Activated CD4-positive, alpha-beta T cell treated with anti-CD3 and anti-CD28 coated beads for 36 hours (primary cell): ENCODE results near the gene LCMT1. TPM values are rescaled to one million over a fixed set of nuclear protein-coding genes. Genes with fewer than 3 reads are reported as not detected.
"Not testable (repeated sequence)": the region's sequence is repeated elsewhere in the genome, so short reads cannot be mapped to it uniquely, and the experiment has no call there.

Source experiments
- ATAC-seq: fragments of 200-7000 bp; cut with Tn5 transposase; one replicate; pipeline ENCODE4 v1.10.0; 2021; ENCODE audit warnings: mild to moderate bottlenecking, moderate library complexity
- CTCF ChIA-PET: fragments of 350-600 bp; sonication (Branson Sonifier 250); formaldehyde crosslinking; loops from one replicate; lab custom pipeline; 2021; ENCODE audit warnings: antibody characterized with exemption; lab: Charles Lee
- POLR2A ChIA-PET: fragments of 350-600 bp; sonication (Branson Sonifier 250); formaldehyde crosslinking; loops from one replicate; lab custom pipeline; 2021; ENCODE audit warnings: antibody characterized with exemption, inconsistent platforms; lab: Charles Lee
- DNase-seq: peaks from one replicate; pipeline ENCODE4 v3.0.0-alpha.2; 2020
- H3K27ac Mint-ChIP-seq: one replicate; pipeline ENCODE4 v1.8.0; 2021; ENCODE audit warnings: mixed read lengths
- H3K27me3 Mint-ChIP-seq: one replicate; pipeline ENCODE4 v1.8.0; 2021; ENCODE audit warnings: mixed read lengths
- H3K36me3 Mint-ChIP-seq: one replicate; pipeline ENCODE4 v1.8.0; 2021; ENCODE audit warnings: low read depth, mixed read lengths
- H3K4me1 Mint-ChIP-seq: one replicate; pipeline ENCODE4 v1.8.0; 2021; ENCODE audit warnings: mixed read lengths
- H3K4me3 Mint-ChIP-seq: one replicate; pipeline ENCODE4 v1.8.0; 2021; ENCODE audit warnings: mild to moderate bottlenecking, moderate library complexity, mixed read lengths
- H3K9me3 Mint-ChIP-seq: one replicate; pipeline ENCODE4 v1.8.0; 2021; ENCODE audit warnings: low read depth, mixed read lengths
- intact Hi-C, 2 experiments: fragments of 100-400 bp; cut with DNase I in 1 of 2; cut with micrococcal nuclease in 1 of 2; formaldehyde crosslinking; loops; one replicate each; pipeline versions ENCODE4 v1.14.2 to v1.15.1; 2022 to 2024; cut with DNase I, micrococcal nuclease
- total RNA-seq, 2 experiments: library from RNA; stranded (reverse); gene quantifications; one replicate each; pipeline ENCODE4 v1.2.3, GENCODE V29; 2021

Gene LCMT1
- total RNA-seq, 2 experiments from 2014 or later = 33.3 to 36.2 TPM

GRCh38 chr16:25121824-25122600 lies 10.5 kb downstream of the LCMT1 start:
- no peak for DNase-seq
- peaks cover 40% of the 10 kb centered on the region for H3K4me1 Mint-ChIP-seq
- no peaks in the 10 kb centered on the region for H3K27me3 Mint-ChIP-seq
- no peak overlapping the region for H3K27ac Mint-ChIP-seq
- intact Hi-C loops = no loop called here
- no peaks in the 10 kb centered on the region for H3K9me3 Mint-ChIP-seq
- no peaks in the 10 kb centered on the region for H3K36me3 Mint-ChIP-seq
- ATAC-seq = no peak
- ChIA-PET POLR2A (no interaction called here), CTCF (interaction anchor here (1.2 kb wide), 1 partner anchor 232 kb away, joined by 3 read pairs; no protein-coding TSS in a partner anchor)
- no peak overlapping the region for H3K4me3 Mint-ChIP-seq

GRCh38 chr16:25124503-25124902 lies 13.0 kb downstream of the LCMT1 start:
- Mint-ChIP-seq H3K4me3 (no peak overlapping the region), H3K9me3 (no peaks in the 10 kb centered on the region), H3K27ac (peak overlapping the region; percentile 44), H3K4me1 (peaks cover 40% of the 10 kb centered on the region), H3K36me3 (peaks cover 8% of the 10 kb centered on the region), H3K27me3 (no peaks in the 10 kb centered on the region)
- ChIA-PET POLR2A (no interaction called here), CTCF (interaction anchor here (0.9 to 1.2 kb wide), 2 partner anchors 13 to 20 kb away, joined by 3 read pairs; partner anchors contain the start of gene LCMT1)
- no peak for ATAC-seq
- intact Hi-C loops = no loop called here
- DNase-seq = peak; percentile 14

- intact Hi-C loops = loop anchor here (1.0 kb wide), 2 partner anchors 71 to 99 kb away; no protein-coding TSS in a partner anchor
- peaks cover 40% of the 10 kb centered on the region for H3K4me1 Mint-ChIP-seq
- H3K27me3 Mint-ChIP-seq, DNase-seq, H3K4me3 Mint-ChIP-seq, POLR2A ChIA-PET, H3K9me3 Mint-ChIP-seq: not testable (repeated sequence)
- H3K36me3 Mint-ChIP-seq = peaks cover 12% of the 10 kb centered on the region
- H3K27ac Mint-ChIP-seq = peak overlapping the region; percentile 45
- ATAC-seq = peak; percentile 13
- CTCF ChIA-PET = interaction anchor here (0.9 to 3.7 kb wide), 4 partner anchors 48 to 99 kb away, joined by 3 to 33 read pairs (median 5); no protein-coding TSS in a partner anchor
These were observed 14.6 kb downstream of the LCMT1 start for GRCh38 chr16:25126086-25126666.

DNA sequence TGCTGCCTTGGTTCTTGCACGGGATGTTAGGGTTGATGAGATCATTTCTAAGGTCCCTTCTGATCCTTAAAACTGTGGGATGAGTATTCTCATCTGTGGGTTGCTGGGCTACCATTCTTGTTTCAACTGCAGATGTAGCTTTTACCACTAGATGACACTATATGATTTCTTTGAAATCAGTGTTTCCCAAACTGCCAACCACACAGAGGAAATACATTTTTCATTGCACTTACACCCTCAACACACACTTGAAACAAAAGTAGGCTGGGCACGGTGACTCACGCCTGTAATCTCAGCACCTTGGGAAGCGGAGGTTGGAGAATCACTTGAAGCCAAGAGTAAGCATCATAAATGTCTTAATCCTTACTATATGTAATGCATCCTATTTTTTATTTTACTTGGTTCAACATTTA lies 15.3 kb downstream of the LCMT1 start:
- peaks cover 15% of the 10 kb centered on the region for H3K36me3 Mint-ChIP-seq
- POLR2A ChIA-PET = no interaction called here
- intact Hi-C loops = loop anchor here (1.0 kb wide), 3 partner anchors 29 to 98 kb away; no protein-coding TSS in a partner anchor
- CTCF ChIA-PET = interaction anchor here (0.6 to 3.7 kb wide), 6 partner anchors 48 to 239 kb away, joined by 3 to 33 read pairs (median 4); no protein-coding TSS in a partner anchor
- peaks cover 34% of the 10 kb centered on the region for H3K4me1 Mint-ChIP-seq
- H3K27ac Mint-ChIP-seq = peak overlapping the region; percentile 45
- DNase-seq (peak; percentile 78), ATAC-seq (peak; percentile 90)
- H3K27me3 Mint-ChIP-seq = no peaks in the 10 kb centered on the region
- no peak overlapping the region for H3K4me3 Mint-ChIP-seq
- H3K9me3 Mint-ChIP-seq = no peaks in the 10 kb centered on the region

GRCh38 chr16:25132751-25133150 lies 21.2 kb downstream of the LCMT1 start:
- ATAC-seq, H3K27ac Mint-ChIP-seq, H3K27me3 Mint-ChIP-seq, DNase-seq, H3K4me1 Mint-ChIP-seq, intact Hi-C loops, H3K9me3 Mint-ChIP-seq, POLR2A ChIA-PET, H3K4me3 Mint-ChIP-seq: not testable (repeated sequence)
- CTCF ChIA-PET = interaction anchor here (0.5 to 0.9 kb wide), 4 partner anchors 79 to 185 kb away, joined by 3 to 4 read pairs (median 3); no protein-coding TSS in a partner anchor
- peaks cover 28% of the 10 kb centered on the region for H3K36me3 Mint-ChIP-seq

- no peak overlapping the region for H3K27ac Mint-ChIP-seq
- DNase-seq = no peak
- intact Hi-C loops = no loop called here
- ATAC-seq = no peak
- CTCF ChIA-PET = interaction anchor here (0.8 kb wide), 1 partner anchor 128 kb away, joined by 3 read pairs; no protein-coding TSS in a partner anchor
- POLR2A ChIA-PET = no interaction called here
- peaks cover 30% of the 10 kb centered on the region for H3K36me3 Mint-ChIP-seq
- H3K4me1 Mint-ChIP-seq = no peaks in the 10 kb centered on the region
- no peaks in the 10 kb centered on the region for H3K9me3 Mint-ChIP-seq
- no peaks in the 10 kb centered on the region for H3K27me3 Mint-ChIP-seq
- no peak overlapping the region for H3K4me3 Mint-ChIP-seq
These were observed 22.7 kb downstream of the LCMT1 start for GRCh38 chr16:25134166-25134700.

- Mint-ChIP-seq H3K27me3 (no peaks in the 10 kb centered on the region), H3K4me3 (no peak overlapping the region), H3K4me1 (no peaks in the 10 kb centered on the region), H3K36me3 (peaks cover 30% of the 10 kb centered on the region), H3K27ac (no peak overlapping the region), H3K9me3 (no peaks in the 10 kb centered on the region)
- no peak for DNase-seq
- intact Hi-C loops = no loop called here
- ATAC-seq = no peak
- ChIA-PET POLR2A (no interaction called here), CTCF (interaction anchor here (0.8 kb wide), 1 partner anchor 127 kb away, joined by 3 read pairs; no protein-coding TSS in a partner anchor)
These were observed 23.8 kb downstream of the LCMT1 start for GRCh38 chr16:25135254-25135878.

DNA sequence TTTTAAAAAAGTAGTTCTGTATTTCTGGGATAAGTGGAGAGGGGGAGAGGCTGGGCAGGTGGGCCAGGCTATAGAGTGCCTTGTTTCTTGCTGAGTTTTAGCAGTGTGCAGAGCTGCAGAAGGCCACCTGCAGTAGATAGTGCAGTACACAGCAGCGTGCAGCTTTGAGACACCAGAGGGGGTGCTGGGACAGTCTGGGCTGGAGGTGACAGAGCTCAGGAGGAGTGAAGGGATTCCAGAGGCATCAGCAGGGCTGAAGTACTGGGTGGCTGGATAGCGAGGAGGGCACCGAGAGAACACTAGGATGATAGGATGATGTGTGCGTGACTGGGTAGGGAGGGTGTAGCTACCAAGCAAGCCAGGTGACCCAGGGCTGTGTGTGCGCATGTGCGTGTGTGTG lies 26.6 kb downstream of the LCMT1 start:
- DNase-seq = no peak
- Mint-ChIP-seq H3K27me3 (no peaks in the 10 kb centered on the region), H3K4me3 (no peak overlapping the region), H3K4me1 (no peaks in the 10 kb centered on the region), H3K9me3 (no peaks in the 10 kb centered on the region), H3K27ac (no peak overlapping the region), H3K36me3 (peaks cover 28% of the 10 kb centered on the region)
- CTCF ChIA-PET = no interaction called here
- intact Hi-C loops = no loop called here
- ATAC-seq = no peak
- POLR2A ChIA-PET = no interaction called here

- Mint-ChIP-seq H3K9me3 (no peaks in the 10 kb centered on the region), H3K27me3 (no peaks in the 10 kb centered on the region), H3K4me1 (no peaks in the 10 kb centered on the region), H3K36me3 (peaks cover 19% of the 10 kb centered on the region), H3K27ac (no peak overlapping the region), H3K4me3 (no peak overlapping the region)
- ATAC-seq (no peak), DNase-seq (no peak)
- CTCF ChIA-PET = no interaction called here
- POLR2A ChIA-PET = no interaction called here
- intact Hi-C loops = no loop called here
These were observed 28.9 kb downstream of the LCMT1 start for GRCh38 chr16:25140459-25140858.

GRCh38 chr16:25141648-25142047 lies 30.1 kb downstream of the LCMT1 start:
- POLR2A ChIA-PET = no interaction called here
- peaks cover 19% of the 10 kb centered on the region for H3K36me3 Mint-ChIP-seq
- ATAC-seq (no peak), DNase-seq (no peak)
- no peaks in the 10 kb centered on the region for H3K9me3 Mint-ChIP-seq
- intact Hi-C loops = no loop called here
- H3K27ac Mint-ChIP-seq = no peak overlapping the region
- no peak overlapping the region for H3K4me3 Mint-ChIP-seq
- CTCF ChIA-PET = no interaction called here
- H3K27me3 Mint-ChIP-seq = no peaks in the 10 kb centered on the region
- H3K4me1 Mint-ChIP-seq = no peaks in the 10 kb centered on the region

- no peak for DNase-seq
- Mint-ChIP-seq H3K4me3 (no peak overlapping the region), H3K36me3 (peaks cover 10% of the 10 kb centered on the region), H3K27me3 (no peaks in the 10 kb centered on the region), H3K9me3 (no peaks in the 10 kb centered on the region), H3K27ac (no peak overlapping the region), H3K4me1 (no peaks in the 10 kb centered on the region)
- ChIA-PET CTCF (interaction anchor here (0.8 kb wide), 1 partner anchor 20 kb away, joined by 3 read pairs; no protein-coding TSS in a partner anchor), POLR2A (no interaction called here)
- intact Hi-C loops = no loop called here
- no peak for ATAC-seq
These were observed 32.4 kb downstream of the LCMT1 start for GRCh38 chr16:25143928-25144327.
